ENCODE results near the gene WDR82. TPM values are rescaled to one million over a fixed set of nuclear protein-coding genes. Genes with fewer than 3 reads are reported as not detected.

Gene WDR82
- total and polyA plus RNA-seq, 2 of the 8 experiments (the other 6 are each of a cell fraction or from before 2014, with no cell fraction given), result 33.5 to 82.7 TPM

GRCh38 chr3:52243791-52244628, 34.4 kb downstream of the WDR82 start (continued):
- TF ChIP-seq, protein P1, sequence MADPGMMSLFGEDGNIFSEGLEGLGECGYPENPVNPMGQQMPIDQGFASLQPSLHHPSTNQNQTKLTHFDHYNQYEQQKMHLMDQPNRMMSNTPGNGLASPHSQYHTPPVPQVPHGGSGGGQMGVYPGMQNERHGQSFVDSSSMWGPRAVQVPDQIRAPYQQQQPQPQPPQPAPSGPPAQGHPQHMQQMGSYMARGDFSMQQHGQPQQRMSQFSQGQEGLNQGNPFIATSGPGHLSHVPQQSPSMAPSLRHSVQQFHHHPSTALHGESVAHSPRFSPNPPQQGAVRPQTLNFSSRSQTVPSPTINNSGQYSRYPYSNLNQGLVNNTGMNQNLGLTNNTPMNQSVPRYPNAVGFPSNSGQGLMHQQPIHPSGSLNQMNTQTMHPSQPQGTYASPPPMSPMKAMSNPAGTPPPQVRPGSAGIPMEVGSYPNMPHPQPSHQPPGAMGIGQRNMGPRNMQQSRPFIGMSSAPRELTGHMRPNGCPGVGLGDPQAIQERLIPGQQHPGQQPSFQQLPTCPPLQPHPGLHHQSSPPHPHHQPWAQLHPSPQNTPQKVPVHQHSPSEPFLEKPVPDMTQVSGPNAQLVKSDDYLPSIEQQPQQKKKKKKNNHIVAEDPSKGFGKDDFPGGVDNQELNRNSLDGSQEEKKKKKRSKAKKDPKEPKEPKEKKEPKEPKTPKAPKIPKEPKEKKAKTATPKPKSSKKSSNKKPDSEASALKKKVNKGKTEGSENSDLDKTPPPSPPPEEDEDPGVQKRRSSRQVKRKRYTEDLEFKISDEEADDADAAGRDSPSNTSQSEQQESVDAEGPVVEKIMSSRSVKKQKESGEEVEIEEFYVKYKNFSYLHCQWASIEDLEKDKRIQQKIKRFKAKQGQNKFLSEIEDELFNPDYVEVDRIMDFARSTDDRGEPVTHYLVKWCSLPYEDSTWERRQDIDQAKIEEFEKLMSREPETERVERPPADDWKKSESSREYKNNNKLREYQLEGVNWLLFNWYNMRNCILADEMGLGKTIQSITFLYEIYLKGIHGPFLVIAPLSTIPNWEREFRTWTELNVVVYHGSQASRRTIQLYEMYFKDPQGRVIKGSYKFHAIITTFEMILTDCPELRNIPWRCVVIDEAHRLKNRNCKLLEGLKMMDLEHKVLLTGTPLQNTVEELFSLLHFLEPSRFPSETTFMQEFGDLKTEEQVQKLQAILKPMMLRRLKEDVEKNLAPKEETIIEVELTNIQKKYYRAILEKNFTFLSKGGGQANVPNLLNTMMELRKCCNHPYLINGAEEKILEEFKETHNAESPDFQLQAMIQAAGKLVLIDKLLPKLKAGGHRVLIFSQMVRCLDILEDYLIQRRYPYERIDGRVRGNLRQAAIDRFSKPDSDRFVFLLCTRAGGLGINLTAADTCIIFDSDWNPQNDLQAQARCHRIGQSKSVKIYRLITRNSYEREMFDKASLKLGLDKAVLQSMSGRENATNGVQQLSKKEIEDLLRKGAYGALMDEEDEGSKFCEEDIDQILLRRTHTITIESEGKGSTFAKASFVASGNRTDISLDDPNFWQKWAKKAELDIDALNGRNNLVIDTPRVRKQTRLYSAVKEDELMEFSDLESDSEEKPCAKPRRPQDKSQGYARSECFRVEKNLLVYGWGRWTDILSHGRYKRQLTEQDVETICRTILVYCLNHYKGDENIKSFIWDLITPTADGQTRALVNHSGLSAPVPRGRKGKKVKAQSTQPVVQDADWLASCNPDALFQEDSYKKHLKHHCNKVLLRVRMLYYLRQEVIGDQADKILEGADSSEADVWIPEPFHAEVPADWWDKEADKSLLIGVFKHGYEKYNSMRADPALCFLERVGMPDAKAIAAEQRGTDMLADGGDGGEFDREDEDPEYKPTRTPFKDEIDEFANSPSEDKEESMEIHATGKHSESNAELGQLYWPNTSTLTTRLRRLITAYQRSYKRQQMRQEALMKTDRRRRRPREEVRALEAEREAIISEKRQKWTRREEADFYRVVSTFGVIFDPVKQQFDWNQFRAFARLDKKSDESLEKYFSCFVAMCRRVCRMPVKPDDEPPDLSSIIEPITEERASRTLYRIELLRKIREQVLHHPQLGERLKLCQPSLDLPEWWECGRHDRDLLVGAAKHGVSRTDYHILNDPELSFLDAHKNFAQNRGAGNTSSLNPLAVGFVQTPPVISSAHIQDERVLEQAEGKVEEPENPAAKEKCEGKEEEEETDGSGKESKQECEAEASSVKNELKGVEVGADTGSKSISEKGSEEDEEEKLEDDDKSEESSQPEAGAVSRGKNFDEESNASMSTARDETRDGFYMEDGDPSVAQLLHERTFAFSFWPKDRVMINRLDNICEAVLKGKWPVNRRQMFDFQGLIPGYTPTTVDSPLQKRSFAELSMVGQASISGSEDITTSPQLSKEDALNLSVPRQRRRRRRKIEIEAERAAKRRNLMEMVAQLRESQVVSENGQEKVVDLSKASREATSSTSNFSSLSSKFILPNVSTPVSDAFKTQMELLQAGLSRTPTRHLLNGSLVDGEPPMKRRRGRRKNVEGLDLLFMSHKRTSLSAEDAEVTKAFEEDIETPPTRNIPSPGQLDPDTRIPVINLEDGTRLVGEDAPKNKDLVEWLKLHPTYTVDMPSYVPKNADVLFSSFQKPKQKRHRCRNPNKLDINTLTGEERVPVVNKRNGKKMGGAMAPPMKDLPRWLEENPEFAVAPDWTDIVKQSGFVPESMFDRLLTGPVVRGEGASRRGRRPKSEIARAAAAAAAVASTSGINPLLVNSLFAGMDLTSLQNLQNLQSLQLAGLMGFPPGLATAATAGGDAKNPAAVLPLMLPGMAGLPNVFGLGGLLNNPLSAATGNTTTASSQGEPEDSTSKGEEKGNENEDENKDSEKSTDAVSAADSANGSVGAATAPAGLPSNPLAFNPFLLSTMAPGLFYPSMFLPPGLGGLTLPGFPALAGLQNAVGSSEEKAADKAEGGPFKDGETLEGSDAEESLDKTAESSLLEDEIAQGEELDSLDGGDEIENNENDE (IDR thresholded peaks at IDR 0.05; ENCODE audit: insufficient replicate concordance, low read length), result no peak
- no peak for TF ChIP-seq RNF2 (IDR thresholded peaks at IDR 0.05; ENCODE audit: borderline replicate concordance, low read depth, low read length, missing control alignments, poor library complexity, severe bottlenecking)
- no peak for TF ChIP-seq E2F6 (IDR thresholded peaks at IDR 0.05)
- TF ChIP-seq SP1 (IDR thresholded peaks at IDR 0.05; ENCODE audit: low read depth, low read length), result no peak
- TF ChIP-seq CREB1 (IDR thresholded peaks at IDR 0.05), result no peak
